IMR-90 (cell line): ENCODE data around the gene PDE6B. TPM values are rescaled to one million over a fixed set of nuclear protein-coding genes. Genes with fewer than 3 reads are reported as not detected.

Experiments used
- ATAC-seq: fragments of 200-7000 bp; cut with Tn5 transposase; 2 replicates; pipeline ENCODE4 v1.9.1; 2020; ENCODE audit warnings: low read depth, mild to moderate bottlenecking, moderate library complexity
- BruUV-seq: library from RNA; stranded (reverse); fragments of 400-500 nt; replicated peaks from 2 replicates; lab custom pipeline; 2021; lab: Mats Ljungman, UMichigan
- CTCF ChIA-PET: fragments of 300-600 bp; formaldehyde crosslinking; extraction: SDS; loops from one replicate; lab custom pipeline; 2021; ENCODE audit warnings: antibody characterized with exemption; lab: Yijun Ruan, JAX
- POLR2A ChIA-PET: fragments of 300-600 bp; sonication (Branson Sonifier 250); formaldehyde crosslinking; loops from one replicate; lab custom pipeline; 2022; ENCODE audit warnings: antibody characterized with exemption; ENCODE audit not compliant: unreplicated experiment; lab: Charles Lee
- DNase-seq: peaks from one replicate; pipeline ENCODE4 v3.0.0; 2013
- H2AFZ ChIP-seq: replicated peaks from 2 replicates; pipeline ENCODE3; 2013; ENCODE audit warnings: low read length, mild to moderate bottlenecking; ENCODE audit not compliant: poor library complexity
- H2AK5ac ChIP-seq: 2 replicates; pipeline ENCODE4 v1.6.1; 2013; ENCODE audit warnings: low read depth, low read length, inconsistent platforms
- H2AK9ac ChIP-seq: replicated peaks from 2 replicates; pipeline ENCODE3; 2013; ENCODE audit warnings: mild to moderate bottlenecking, low read depth, low read length, moderate library complexity; ENCODE audit not compliant: poor library complexity
- H2BK120ac ChIP-seq: 2 replicates; pipeline ENCODE4 v1.6.1; 2013; ENCODE audit warnings: low read depth, low read length, inconsistent platforms
- H2BK15ac ChIP-seq: 3 replicates; pipeline ENCODE4 v1.6.1; 2013; ENCODE audit warnings: low read depth, low read length, inconsistent platforms
- H2BK20ac ChIP-seq: 2 replicates; pipeline ENCODE4 v1.6.1; 2013; ENCODE audit warnings: low read depth, mild to moderate bottlenecking, inconsistent platforms, low read length, moderate library complexity
- H2BK5ac ChIP-seq: 2 replicates; pipeline ENCODE4 v1.6.1; 2013; ENCODE audit warnings: mild to moderate bottlenecking, low read depth, low read length, inconsistent platforms; ENCODE audit not compliant: poor library complexity, severe bottlenecking
- H3K14ac ChIP-seq: replicated peaks from 2 replicates; pipeline ENCODE4 v1.6.1; 2013; ENCODE audit warnings: low read depth, low read length, inconsistent platforms
- H3K18ac ChIP-seq: 2 replicates; pipeline ENCODE4 v1.6.1; 2013; ENCODE audit warnings: low read depth, low read length, control low read depth
- H3K23ac ChIP-seq: 2 replicates; pipeline ENCODE4 v1.6.1; 2013; ENCODE audit warnings: low read depth, low read length, inconsistent platforms
- H3K27ac ChIP-seq: 2 replicates; pipeline ENCODE4 v1.5.1; 2013; ENCODE audit warnings: mild to moderate bottlenecking, control low read depth, low read length; ENCODE audit not compliant: insufficient read depth
- H3K27me3 ChIP-seq: 2 replicates; pipeline ENCODE4 v1.6.1; 2013; ENCODE audit warnings: low read length; ENCODE audit not compliant: control insufficient read depth, insufficient read depth
- H3K36me3 ChIP-seq: 2 replicates; pipeline ENCODE4 v1.6.1; 2013; ENCODE audit warnings: low read length, mixed read lengths; ENCODE audit not compliant: control insufficient read depth, insufficient read depth
- H3K4ac ChIP-seq: 2 replicates; pipeline ENCODE4 v1.6.1; 2013; ENCODE audit warnings: low read depth, low read length, inconsistent platforms
- H3K4me1 ChIP-seq: 2 replicates; pipeline ENCODE4 v1.6.1; 2013; ENCODE audit warnings: low read length, mixed read lengths; ENCODE audit not compliant: control insufficient read depth, insufficient read depth
- H3K4me2 ChIP-seq: 2 replicates; pipeline ENCODE4 v1.6.1; 2013; ENCODE audit warnings: low read depth, mild to moderate bottlenecking, control low read depth, low read length, moderate library complexity
- H3K4me3 ChIP-seq: 2 replicates; pipeline ENCODE4 v1.5.1; 2013; ENCODE audit warnings: low read depth, mild to moderate bottlenecking, control low read depth, low read length, moderate library complexity; ENCODE audit not compliant: insufficient read depth
- H3K56ac ChIP-seq: 2 replicates; pipeline ENCODE4 v1.6.1; 2013; ENCODE audit warnings: low read length, inconsistent platforms; ENCODE audit not compliant: insufficient read depth; ENCODE audit errors: extremely low read depth
- H3K79me1 ChIP-seq, 2 experiments: 2 replicates each; pipeline ENCODE4 v1.6.1; 2013; ENCODE audit warnings: low read length in 2 of 2, inconsistent platforms in 1 of 2, low read depth in 1 of 2
- H3K9ac ChIP-seq: 2 replicates; pipeline ENCODE4 v1.6.1; 2013; ENCODE audit warnings: low read depth, low read length, control low read depth
- H3K9me1 ChIP-seq: 2 replicates; pipeline ENCODE4 v1.6.1; 2013; ENCODE audit warnings: low read length, inconsistent platforms; ENCODE audit not compliant: insufficient read depth
- H3K9me3 ChIP-seq: 2 replicates; pipeline ENCODE4 v1.6.1; 2013; ENCODE audit warnings: low read length; ENCODE audit not compliant: control insufficient read depth, insufficient read depth
- H4K20me1 ChIP-seq: 2 replicates; pipeline ENCODE4 v1.6.1; 2013; ENCODE audit warnings: low read length, inconsistent platforms; ENCODE audit not compliant: insufficient read depth
- H4K5ac ChIP-seq: 2 replicates; pipeline ENCODE4 v1.6.1; 2013; ENCODE audit warnings: mild to moderate bottlenecking, low read depth, low read length, control low read depth
- H4K8ac ChIP-seq, 2 experiments: 2 replicates each; pipeline ENCODE4 v1.6.1; 2013; ENCODE audit warnings: low read depth in 2 of 2, low read length in 2 of 2, control low read depth in 1 of 2, inconsistent platforms in 1 of 2
- H4K91ac ChIP-seq: 2 replicates; pipeline ENCODE4 v1.6.1; 2013; ENCODE audit warnings: low read depth, low read length, inconsistent platforms; ENCODE audit not compliant: insufficient read depth
- CTCF ChIP-seq: conservative IDR thresholded peaks from 2 replicates; pipeline ENCODE4 v1.5.1; 2012; ENCODE audit warnings: mild to moderate bottlenecking, low read depth, low read length, improper control_type of control experiment
- MAZ ChIP-seq: IDR thresholded peaks from 2 replicates; pipeline ENCODE4 v1.6.1; 2012; ENCODE audit warnings: low read depth, mild to moderate bottlenecking, low read length, improper control_type of control experiment, moderate library complexity, borderline replicate concordance
- MXI1 ChIP-seq: IDR thresholded peaks from 2 replicates; pipeline ENCODE4 v1.6.1; 2012; ENCODE audit warnings: low read depth, mild to moderate bottlenecking, low read length, moderate library complexity, borderline replicate concordance
- NFE2L2 ChIP-seq: fragments of 150-350 bp; IDR thresholded peaks from 2 replicates; pipeline ENCODE4 v1.6.1; 2016; ENCODE audit warnings: low read depth, mild to moderate bottlenecking, low read length
- POLR2A ChIP-seq: IDR thresholded peaks from 2 replicates; pipeline ENCODE4 v1.6.1; 2012; ENCODE audit warnings: mild to moderate bottlenecking, low read depth, low read length
- RCOR1 ChIP-seq: IDR thresholded peaks from 2 replicates; pipeline ENCODE4 v1.6.1; 2012; ENCODE audit warnings: mild to moderate bottlenecking, low read length, improper control_type of control experiment; ENCODE audit not compliant: insufficient replicate concordance
- USF2 ChIP-seq: fragments of 150-350 bp; IDR thresholded peaks from 2 replicates; pipeline ENCODE4 v1.6.1; 2017; ENCODE audit warnings: mild to moderate bottlenecking, antibody characterized with exemption, low read length, low read depth
- WGBS, 2 experiments: methylation state at CpG; one replicate each; pipeline versions ENCODE4 v1.1.5 to v1.1.7; 2013; ENCODE audit warnings: missing lambda C conversion rate in 2 of 2; ENCODE audit not compliant: insufficient read length in 1 of 2; ENCODE audit errors: extremely low coverage in 2 of 2; 5-methylcytosine and 5-hydroxymethylcytosine counted together
- dilution Hi-C: fragments of 300-500 bp; cut with HindIII; formaldehyde crosslinking; loops from one replicate; pipeline ENCODE4 v1.14.3; 2018; ENCODE audit warnings: low sequenced_read_pairs; ENCODE audit not compliant: unreplicated experiment
- in situ Hi-C: fragments of 300-500 bp; cut with MboI; formaldehyde crosslinking; loops from 3 replicates; pipeline ENCODE4 v1.14.3; 2019; ENCODE audit warnings: low sequenced_read_pairs, inconsistent platforms, mixed read lengths
- intact Hi-C: fragments of 100-400 bp; cut with micrococcal nuclease; formaldehyde crosslinking; loops from 2 replicates; pipeline ENCODE4 v1.10.0; 2022
- polyA plus RNA-seq, 3 experiments: library from polyadenylated mRNA; depleted of rRNA; stranded (reverse); fragments of >200 nt; gene quantifications; 2 replicates each; pipeline ENCODE4 v1.2.3, GENCODE V29; 2012; ENCODE audit warnings: low replicate concordance in 1 of 3
- total RNA-seq: library from RNA; depleted of rRNA; stranded (reverse); fragments of >200 nt; gene quantifications from 2 replicates; pipeline ENCODE4 v1.2.3, GENCODE V29; 2012

The PDE6B gene
- total and polyA plus RNA-seq, 2 of the 4 experiments (the other 2 are of a cell fraction): under 0.01 TPM; not detected in 1

GRCh38 chr4:702618-703048 lies 77.3 kb downstream of the PDE6B start:
- Histone ChIP-seq H3K9me1 (peaks cover 5% of the 10 kb centered on the region), H4K20me1 (peaks cover 5% of the 10 kb centered on the region; the same call in 1 of the 2 replicates), H2BK5ac (no peak overlapping the region), H3K36me3 (no peaks in the 10 kb centered on the region), H3K4me1 (peaks cover 10% of the 10 kb centered on the region; the same call in 1 of the 2 replicates), H4K91ac (no peak overlapping the region), H3K56ac (no peak overlapping the region), H3K27me3 (peaks cover 6% of the 10 kb centered on the region; the same call in 1 of the 2 replicates), H2BK120ac (no peak overlapping the region), H3K18ac (no peak overlapping the region), H2AK5ac (no peak overlapping the region), H3K4ac (no peak overlapping the region), H3K79me1 (peaks cover 5 to 10% of the 10 kb centered on the region in 2 experiments; a peak in 2 of 4 replicates), H2AFZ (no peak overlapping the region), H3K9me3 (no peaks in the 10 kb centered on the region), H3K9ac (no peak overlapping the region), H4K5ac (no peak overlapping the region), H2AK9ac (no peak overlapping the region), H3K23ac (no peak overlapping the region), H2BK15ac (no peak overlapping the region), H3K4me3 (no peak overlapping the region), H4K8ac (no peak overlapping the region), H3K4me2 (no peak overlapping the region), H3K14ac (no peak overlapping the region), H3K27ac (no peak overlapping the region), H2BK20ac (no peak overlapping the region)
- no peak for DNase-seq
- dilution Hi-C loops: no loop called here
- no peak for ATAC-seq
- no TSS peak for BruUV-seq
- POLR2A ChIA-PET: no interaction called here
- CTCF ChIA-PET: no interaction called here
- in situ Hi-C loops: no loop called here
- WGBS, 2 experiments: 50% methylated on average over 1 of the region's 7 CpGs; no CpG with 5 or more reads in 1 of the 2 experiments
- intact Hi-C loops: no loop called here
- TF ChIP-seq MXI1 (no peak), MAZ (no peak), USF2 (no peak), RCOR1 (no peak), POLR2A (no peak), NFE2L2 (no peak), CTCF (no peak)
